HG03432 (cell line): ENCODE data around the gene ZNF813.
A peak's percentile ranks its signal among the peaks of the same experiment; 100 is the strongest.

Experiments
- ATAC-seq: cut with Tn5 transposase; IDR thresholded peaks from one replicate; pipeline ENCODE4 v1.9.1; 2021; ENCODE audit warnings: mild to moderate bottlenecking, moderate library complexity; ENCODE audit not compliant: unreplicated experiment

The ZNF813 gene

GRCh38 chr19:53519446-53519845, 51.9 kb downstream of the ZNF813 start:
- ATAC-seq, result no peak

GRCh38 chr19:53520163-53520546, 52.6 kb downstream of the ZNF813 start:
- no peak for ATAC-seq

- peak; percentile 98 for ATAC-seq
These were observed 53.2 kb downstream of the ZNF813 start for GRCh38 chr19:53520547-53521372.

- ATAC-seq, result no peak
These were observed 54.1 kb downstream of the ZNF813 start for GRCh38 chr19:53521373-53522202.

- ATAC-seq, result no peak
These were observed 58.4 kb downstream of the ZNF813 start for GRCh38 chr19:53525922-53526321.

GRCh38 chr19:53530622-53531021, 63.1 kb downstream of the ZNF813 start:
- ATAC-seq, result no peak

- no peak for ATAC-seq
These were observed 63.9 kb downstream of the ZNF813 start for GRCh38 chr19:53531457-53531856.

GRCh38 chr19:53532362-53532761, 64.8 kb downstream of the ZNF813 start:
- no peak for ATAC-seq

- no peak for ATAC-seq
These were observed 68.7 kb downstream of the ZNF813 start for GRCh38 chr19:53536225-53536548.

GRCh38 chr19:53537121-53537520, 69.6 kb downstream of the ZNF813 start:
- ATAC-seq, result peak; percentile 5

GRCh38 chr19:53537521-53538377, 70.2 kb downstream of the ZNF813 start, which contains the start of gene ZNF331:
Gene ZNF331 (plus strand): TSS chr19:53538145. CDS start chr19:53569377, 31,232 bp downstream.
- peak; percentile 70 for ATAC-seq

- peak; percentile 18 for ATAC-seq
These were observed 71.0 kb downstream of the ZNF813 start for GRCh38 chr19:53538378-53539109.

GRCh38 chr19:53540091-53540490, 72.6 kb downstream of the ZNF813 start:
- ATAC-seq, result no peak

GRCh38 chr19:53541971-53542370, 74.4 kb downstream of the ZNF813 start:
- no peak for ATAC-seq

GRCh38 chr19:53545271-53546065, 77.9 kb downstream of the ZNF813 start:
- ATAC-seq, result no peak
